ENCODE results near the gene NUDCD3. TPM values are rescaled to one million over a fixed set of nuclear protein-coding genes. Genes with fewer than 3 reads are reported as not detected.

The NUDCD3 gene
- total RNA-seq, 1 experiment from 2014 or later = 71.9 TPM

DNA sequence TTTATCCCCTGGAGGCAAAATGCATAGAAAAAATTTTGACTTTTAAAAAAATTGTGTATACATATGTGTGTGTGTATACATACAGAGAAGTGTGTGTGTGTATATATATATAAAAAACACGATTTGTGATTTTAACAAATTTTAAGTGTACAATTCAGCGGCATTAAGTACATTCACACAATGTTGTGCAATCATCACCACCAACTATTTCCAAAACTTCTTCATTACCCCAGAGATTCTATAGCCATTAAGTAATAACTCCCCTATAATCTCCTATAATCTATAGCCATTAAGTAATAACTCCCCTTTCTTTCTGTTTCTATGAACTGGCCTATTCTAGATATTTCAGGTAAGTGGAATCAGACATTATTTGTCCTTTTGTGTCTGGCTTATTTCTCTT, 144.4 kb downstream of the NUDCD3 start:
- Mint-ChIP-seq H3K27me3 (ENCODE audit: low read depth) (peaks cover 10% of the 10 kb centered on the region), H3K27ac (no peak overlapping the region), H3K36me3 (ENCODE audit: insufficient read depth in 1 of 3, low read depth in 3 of 3) (no peaks in the 10 kb centered on the region), H3K4me3 (no peak overlapping the region), H3K9me3 (peaks cover 9 to 11% of the 10 kb centered on the region in 2 experiments; a peak in 4 of 5 replicates), H3K4me1 (peaks cover 3 to 9% of the 10 kb centered on the region in 2 experiments; a peak in 3 of 4 replicates)
- H3T11ph ChIP-seq (ENCODE audit: low read length) = no peak overlapping the region
- no peaks in the 10 kb centered on the region for H3K4me1 ChIP-seq (ENCODE audit: insufficient read depth, low read length)
- no peak for DNase-seq
- WGBS (ENCODE audit: extremely low coverage, insufficient read length, low lambda C conversion rate) = no CpG with 5 or more reads among the region's 2 CpGs
- no peak overlapping the region for H3K27ac ChIP-seq (ENCODE audit: insufficient read length, low read depth, low read length)
- H3K23ac ChIP-seq (ENCODE audit: insufficient read length, low read depth, low read length) = no peak overlapping the region
- H4K5ac ChIP-seq (ENCODE audit: insufficient read length, low read depth, low read length) = no peak overlapping the region
- no peak overlapping the region for H3K14ac ChIP-seq (ENCODE audit: insufficient read depth, low read length)
- H3K79me1 ChIP-seq (ENCODE audit: insufficient read depth, low read depth, low read length, poor library complexity, severe bottlenecking) = no peaks in the 10 kb centered on the region
- H4K8ac ChIP-seq (replicated peaks; ENCODE audit: insufficient read length, low read depth, low read length) = no peak overlapping the region
- H3K27me3 ChIP-seq (ENCODE audit: insufficient read depth, low read length) = no peaks in the 10 kb centered on the region
- H3K9ac ChIP-seq (ENCODE audit: extremely low read depth, insufficient read length, low read length) = no peak overlapping the region
- H2AFZ ChIP-seq (ENCODE audit: low read length) = no peak overlapping the region
- no peak overlapping the region for H3K4me2 ChIP-seq (ENCODE audit: insufficient read depth, insufficient read length, low read length)
- H2BK20ac ChIP-seq (ENCODE audit: low read depth, low read length, poor library complexity, severe bottlenecking) = no peak overlapping the region
- H3K4ac ChIP-seq (ENCODE audit: low read depth, low read length) = no peak overlapping the region
- no peak overlapping the region for H2BK5ac ChIP-seq (ENCODE audit: insufficient read length, low read length)
- H4K91ac ChIP-seq (ENCODE audit: insufficient read length, low read depth, low read length) = no peak overlapping the region
- no peak overlapping the region for H2BK12ac ChIP-seq (ENCODE audit: insufficient read length, low read depth, low read length)
- no peak overlapping the region for H3K18ac ChIP-seq (ENCODE audit: insufficient read length, low read depth, low read length)
- no peaks in the 10 kb centered on the region for H3K23me2 ChIP-seq (ENCODE audit: insufficient read length, low read depth, low read length, poor library complexity, severe bottlenecking)
- no peak overlapping the region for H2AK5ac ChIP-seq (ENCODE audit: insufficient read length, low read length)
- H3K9me3 ChIP-seq (ENCODE audit: control insufficient read depth, low read depth, low read length) = no peaks in the 10 kb centered on the region
- H2BK120ac ChIP-seq (ENCODE audit: low read depth, low read length, poor library complexity, severe bottlenecking) = no peak overlapping the region
- no peaks in the 10 kb centered on the region for H3K79me2 ChIP-seq (ENCODE audit: insufficient read depth, low read length)
- H4K20me1 ChIP-seq (ENCODE audit: control insufficient read depth, insufficient read depth, insufficient read length) = no peaks in the 10 kb centered on the region
- H2BK15ac ChIP-seq (ENCODE audit: low read depth, low read length) = no peak overlapping the region
- TF ChIP-seq, protein P1, sequence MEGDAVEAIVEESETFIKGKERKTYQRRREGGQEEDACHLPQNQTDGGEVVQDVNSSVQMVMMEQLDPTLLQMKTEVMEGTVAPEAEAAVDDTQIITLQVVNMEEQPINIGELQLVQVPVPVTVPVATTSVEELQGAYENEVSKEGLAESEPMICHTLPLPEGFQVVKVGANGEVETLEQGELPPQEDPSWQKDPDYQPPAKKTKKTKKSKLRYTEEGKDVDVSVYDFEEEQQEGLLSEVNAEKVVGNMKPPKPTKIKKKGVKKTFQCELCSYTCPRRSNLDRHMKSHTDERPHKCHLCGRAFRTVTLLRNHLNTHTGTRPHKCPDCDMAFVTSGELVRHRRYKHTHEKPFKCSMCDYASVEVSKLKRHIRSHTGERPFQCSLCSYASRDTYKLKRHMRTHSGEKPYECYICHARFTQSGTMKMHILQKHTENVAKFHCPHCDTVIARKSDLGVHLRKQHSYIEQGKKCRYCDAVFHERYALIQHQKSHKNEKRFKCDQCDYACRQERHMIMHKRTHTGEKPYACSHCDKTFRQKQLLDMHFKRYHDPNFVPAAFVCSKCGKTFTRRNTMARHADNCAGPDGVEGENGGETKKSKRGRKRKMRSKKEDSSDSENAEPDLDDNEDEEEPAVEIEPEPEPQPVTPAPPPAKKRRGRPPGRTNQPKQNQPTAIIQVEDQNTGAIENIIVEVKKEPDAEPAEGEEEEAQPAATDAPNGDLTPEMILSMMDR (conservative IDR thresholded peaks at IDR 0.05) = no peak
- H3K56ac ChIP-seq (ENCODE audit: insufficient read length, low read depth, low read length) = no peak overlapping the region

Data from H9 (cell line).